Stimulated activated CD4-positive, alpha-beta T cell treated with anti-CD3 and anti-CD28 coated beads, Interleukin-1b, Interleukin-23, amount 100 ng/mL, for 4 hours (primary cell): Measurements from ENCODE around the gene ZNF618.
"Not testable (repeated sequence)": the region's sequence is repeated elsewhere in the genome, so short reads cannot be mapped to it uniquely, and the experiment has no call there.

Experiments used
- DNase-seq, 2 donors: peaks; one replicate each; pipeline ENCODE4 v3.0.0-alpha.2; 2020; ENCODE audit warnings: low read depth in 2 of 2

ZNF618 gene

DNA sequence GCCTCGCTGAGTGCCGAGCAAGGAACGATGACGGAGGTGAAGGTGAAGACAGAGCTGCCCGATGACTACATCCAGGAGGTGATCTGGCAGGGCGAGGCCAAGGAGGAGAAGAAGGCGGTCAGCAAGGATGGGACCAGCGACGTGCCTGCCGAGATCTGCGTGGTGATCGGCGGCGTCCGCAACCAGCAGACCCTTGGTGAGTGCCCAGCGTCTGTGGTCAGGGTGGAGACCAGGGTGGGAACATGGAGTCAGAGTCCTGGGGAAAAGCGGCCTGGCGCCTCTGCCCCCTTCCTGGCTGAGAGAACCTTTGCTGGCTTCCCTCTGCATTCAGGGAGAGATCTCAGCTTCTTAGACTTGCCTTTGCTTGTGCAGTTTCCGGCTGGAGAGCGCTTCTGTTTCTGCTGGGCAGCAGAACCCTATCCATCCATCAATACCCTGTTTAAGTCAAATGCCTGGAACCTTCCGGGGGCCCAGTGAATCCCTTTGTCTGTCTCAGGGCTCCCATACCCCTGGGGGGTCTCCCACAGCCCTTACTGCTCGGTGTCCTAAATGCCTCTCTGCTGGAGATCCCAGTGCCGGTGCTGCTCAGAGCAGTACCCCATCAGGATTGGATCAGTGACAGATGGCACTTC, 112.4 kb downstream of the ZNF618 start:
- DNase-seq, result no peak

DNA sequence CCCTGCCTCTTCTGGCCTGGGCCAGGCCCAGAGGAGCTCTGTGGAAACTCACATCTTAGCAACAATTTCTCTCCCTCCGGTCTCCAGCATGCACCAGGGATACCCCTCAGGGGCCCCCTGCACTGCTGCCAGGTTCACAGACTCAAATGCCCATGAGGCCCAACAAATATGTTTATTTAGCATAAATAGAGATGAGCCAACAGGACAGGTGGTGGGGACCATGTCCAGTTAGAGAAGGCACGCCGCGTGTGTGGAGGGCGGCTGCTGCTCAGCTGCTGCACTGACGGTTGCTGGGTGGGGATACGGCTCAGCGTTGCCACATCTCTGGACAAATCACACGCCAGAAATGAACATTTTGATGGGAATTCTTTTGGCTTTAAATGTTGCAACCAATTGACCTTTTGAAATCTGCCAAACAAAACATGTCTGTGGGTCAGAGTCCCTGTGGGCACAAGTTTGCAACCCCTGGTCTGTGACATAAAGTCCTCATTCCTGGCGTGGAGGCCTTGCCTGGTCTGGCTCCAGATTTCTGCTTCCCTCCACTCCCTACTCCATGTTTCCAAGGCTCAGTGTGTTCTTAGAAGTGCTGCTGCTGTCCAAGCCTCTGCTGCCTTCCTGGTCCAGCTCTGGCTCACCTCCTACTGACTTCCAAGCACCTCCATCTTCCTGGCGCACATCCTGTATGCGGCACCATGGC, 113.1 kb downstream of the ZNF618 start:
- DNase-seq, result no peak

DNA sequence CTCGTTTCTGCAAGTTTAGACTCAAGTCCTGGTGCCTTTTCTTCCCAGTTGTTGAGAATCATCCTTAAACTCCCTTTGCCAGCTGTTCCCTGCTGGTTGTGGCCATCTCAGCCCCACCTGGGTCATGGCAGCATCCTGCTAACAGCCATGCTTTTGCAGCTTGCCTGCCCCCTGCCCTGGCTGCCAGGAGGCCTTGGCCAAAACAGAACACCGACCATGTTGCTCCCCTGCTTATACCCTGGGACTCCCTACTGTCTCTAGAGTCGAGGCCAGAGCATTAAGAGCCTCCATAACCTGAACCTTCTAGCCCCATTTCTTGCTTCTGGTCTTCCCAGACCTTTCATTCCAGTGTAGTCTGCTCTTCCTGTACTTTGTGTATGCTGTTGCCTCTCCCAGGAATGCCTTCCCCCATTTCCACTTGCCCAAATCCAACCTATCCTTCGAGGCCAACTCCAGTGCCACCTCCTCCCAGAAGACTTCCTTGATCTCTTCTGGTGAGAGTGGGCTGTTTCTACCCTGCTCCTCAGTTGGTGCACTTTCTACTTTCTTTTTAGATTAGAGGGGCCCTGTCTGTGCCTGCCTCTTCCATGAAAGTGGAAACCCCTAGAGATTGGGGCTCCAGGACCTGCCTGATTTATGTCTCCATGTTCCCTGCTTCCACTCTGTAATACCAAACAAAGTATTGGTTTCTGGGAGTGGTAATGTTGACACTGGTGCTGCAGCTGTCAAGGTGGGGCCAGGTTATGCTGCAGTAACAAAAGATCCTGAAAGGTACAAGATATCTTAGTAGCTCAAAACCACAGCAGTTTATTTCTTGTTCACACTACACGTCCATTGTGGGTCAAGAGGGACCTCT, 113.8 kb downstream of the ZNF618 start:
- DNase-seq, result no peak

DNA sequence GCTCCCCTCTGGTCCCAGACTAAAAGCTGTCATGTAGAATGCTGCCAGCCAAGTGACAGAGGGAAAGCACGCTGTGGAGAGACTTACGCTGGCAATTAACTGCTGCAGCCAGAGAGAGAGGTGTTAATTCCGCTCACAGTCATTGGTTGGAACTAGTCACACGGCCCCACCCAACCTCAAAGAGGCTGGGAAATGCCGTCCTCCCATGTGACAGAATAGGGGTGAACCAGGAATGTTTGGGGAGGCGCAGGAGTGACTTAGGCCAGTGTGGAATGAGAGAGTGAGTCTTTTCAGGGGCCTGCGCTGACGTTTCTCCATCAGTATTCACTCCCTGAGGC, 114.4 kb downstream of the ZNF618 start:
- DNase-seq, result no peak

DNA sequence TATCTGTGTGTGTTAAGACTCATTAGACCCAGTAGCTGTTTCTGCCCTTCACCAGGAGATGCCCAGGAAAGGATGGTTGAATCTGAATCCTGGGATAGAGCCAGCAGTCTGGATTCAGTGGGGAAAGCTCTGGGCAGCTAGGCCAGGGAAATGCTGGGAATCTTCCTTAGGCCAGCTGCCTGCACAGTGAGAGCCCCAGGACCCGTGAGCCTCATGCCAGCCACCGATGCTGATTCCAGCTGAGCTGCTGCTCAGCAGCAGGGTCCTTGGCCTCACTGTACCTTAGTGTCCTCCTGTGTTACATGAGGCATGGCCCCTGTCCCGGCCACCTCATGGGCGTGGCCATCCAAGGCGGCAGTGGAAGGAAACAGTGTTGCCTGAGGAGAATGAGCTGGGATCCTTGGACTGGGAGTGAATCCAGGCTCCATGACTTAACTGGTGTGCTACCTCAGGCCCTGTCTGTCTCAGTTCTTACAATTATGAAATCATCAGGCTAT, 114.9 kb downstream of the ZNF618 start:
- no peak for DNase-seq

DNA sequence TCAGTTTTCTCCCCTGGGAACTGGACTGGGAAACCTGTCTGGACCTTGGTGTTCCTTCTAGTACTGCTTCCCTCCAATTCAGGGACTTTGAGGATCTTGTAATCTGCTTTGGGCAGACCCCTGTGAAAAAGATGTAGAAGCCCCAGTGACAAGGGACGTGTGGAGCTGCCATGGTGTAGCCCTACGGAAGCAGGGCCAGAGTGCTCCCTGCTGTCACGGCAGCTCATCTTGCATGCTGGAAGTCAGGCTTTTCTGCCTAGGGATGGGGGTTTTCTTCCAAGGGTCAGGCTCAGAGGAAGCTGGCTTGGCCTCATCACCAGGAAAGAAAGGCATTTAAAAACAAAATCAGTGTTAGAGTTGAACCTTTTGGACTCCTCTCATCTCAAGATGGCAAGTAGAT, 115.6 kb downstream of the ZNF618 start:
- no peak for DNase-seq

DNA sequence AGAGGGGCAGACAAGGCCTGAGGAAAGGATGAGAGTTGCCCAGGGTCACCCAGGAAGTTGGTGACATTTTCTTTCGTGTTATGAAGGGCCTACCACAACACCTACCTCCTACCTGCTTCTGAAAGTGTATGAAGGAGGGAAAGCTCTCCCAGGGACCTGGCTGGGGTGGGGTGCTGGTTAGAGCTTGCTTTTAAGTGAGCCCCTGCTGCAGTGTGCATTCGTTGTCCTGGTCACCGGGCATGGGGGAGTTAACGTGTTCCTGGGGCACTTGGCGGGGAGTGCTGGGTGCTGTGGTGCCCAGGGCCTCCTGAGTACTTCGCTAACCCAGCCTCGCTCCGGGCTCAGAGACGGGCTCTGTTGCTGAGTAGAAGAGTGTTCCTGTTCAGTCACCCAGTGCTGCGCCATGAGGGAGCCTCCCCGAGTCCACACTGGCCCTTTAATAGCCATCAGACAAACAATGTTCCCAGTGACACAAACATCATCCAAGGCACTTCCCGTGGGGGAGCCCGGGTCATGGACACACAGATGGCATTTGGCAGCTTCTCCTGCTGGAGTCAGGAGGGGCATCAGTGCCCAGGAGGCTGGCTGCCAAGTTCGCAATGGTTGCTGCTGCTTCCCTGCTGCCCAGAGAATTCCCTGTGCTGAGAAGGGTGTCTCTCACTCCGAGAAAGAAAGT, 116.3 kb downstream of the ZNF618 start:
- no peak for DNase-seq

DNA sequence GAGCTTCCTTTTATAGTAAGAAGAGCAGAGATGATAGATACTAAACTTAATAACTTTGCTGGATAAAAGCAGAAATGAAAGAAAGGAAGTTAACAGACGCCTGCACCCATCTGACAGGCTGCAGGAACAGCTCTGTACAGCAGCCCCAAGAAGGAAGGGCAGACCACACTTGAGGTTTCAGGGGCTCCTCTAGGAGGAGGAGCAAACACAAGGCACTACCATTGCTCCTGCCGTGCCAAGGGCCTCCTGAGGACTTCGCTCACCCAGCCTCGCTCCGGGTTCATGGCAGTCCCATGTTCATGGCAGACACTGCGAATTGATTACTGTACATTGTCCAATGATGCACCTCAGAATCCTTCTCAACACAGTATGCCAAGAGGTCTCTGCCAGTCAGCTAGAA, 116.9 kb downstream of the ZNF618 start:
- DNase-seq, result no peak

DNA sequence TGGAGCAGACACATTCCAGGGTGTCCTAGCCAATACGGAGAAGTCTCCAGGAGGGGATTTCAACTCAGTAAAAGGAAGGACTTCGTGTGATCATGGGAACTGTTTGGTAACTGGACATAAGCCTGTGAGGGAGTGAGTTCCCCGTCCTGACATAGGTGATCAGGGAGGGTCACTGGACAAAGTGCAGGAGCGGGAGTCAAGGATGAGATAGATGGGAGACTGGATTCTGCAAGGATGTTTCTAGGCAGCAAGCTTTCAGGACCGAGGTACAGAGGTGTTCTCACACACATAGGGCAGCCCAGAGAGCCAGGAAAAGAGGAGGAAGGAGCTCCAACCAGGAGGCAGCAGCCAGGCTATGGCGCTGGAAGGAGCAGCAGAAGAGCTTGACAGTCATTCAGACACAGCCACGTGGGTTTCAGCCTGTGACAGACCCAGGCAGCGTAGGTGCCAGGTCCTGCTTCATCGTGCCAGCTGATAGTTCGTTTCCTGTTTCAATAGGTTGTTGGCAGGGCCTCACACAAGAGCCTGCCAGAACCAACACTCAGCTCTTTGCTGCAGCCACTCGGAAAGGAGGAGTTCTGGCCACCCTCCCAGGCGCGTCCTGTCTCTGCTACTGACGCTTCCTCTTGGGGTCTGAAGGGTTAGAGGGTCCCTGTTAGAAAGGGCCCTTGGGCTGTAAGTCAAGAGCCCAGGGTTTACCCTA, 117.9 kb downstream of the ZNF618 start:
- no peak for DNase-seq

DNA sequence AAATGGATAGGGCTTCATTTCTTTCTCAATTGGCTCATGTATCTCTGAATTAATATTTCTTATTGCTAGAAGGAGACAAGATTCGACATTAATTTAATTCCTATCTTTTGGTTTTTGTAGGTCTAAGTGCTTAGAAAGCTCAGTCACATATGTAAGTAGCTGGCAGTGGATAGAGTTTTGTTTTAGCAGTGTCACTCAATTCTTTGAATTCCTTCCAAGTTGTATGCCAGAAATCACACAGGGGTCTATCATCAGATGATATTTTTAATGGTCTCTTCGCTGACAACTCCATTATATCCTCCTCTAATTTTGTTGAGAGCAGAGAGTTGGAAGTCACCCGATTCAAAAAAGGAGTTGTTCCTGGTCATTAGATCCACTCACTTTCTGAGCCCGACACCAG, 119.3 kb downstream of the ZNF618 start:
- DNase-seq, result no peak

DNA sequence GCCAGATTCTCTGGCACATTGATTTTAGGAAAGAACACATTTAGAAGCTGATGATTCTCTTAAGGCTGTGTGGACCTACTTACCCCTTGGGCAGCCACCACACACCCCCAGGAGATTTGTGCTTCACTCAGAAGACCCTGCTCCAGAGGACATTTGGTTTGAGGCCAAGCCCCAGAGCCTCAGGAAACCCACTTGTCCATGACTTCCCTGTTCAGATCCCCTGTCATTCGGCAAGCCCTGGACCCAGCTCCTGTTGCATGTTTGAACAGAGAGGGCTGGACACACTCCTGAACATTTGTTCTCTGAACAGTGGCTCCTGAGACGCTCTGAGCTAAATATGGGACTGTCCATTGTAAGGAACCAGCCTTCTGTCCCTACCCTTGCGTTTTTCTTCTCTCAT, 119.9 kb downstream of the ZNF618 start:
- no peak for DNase-seq

DNA sequence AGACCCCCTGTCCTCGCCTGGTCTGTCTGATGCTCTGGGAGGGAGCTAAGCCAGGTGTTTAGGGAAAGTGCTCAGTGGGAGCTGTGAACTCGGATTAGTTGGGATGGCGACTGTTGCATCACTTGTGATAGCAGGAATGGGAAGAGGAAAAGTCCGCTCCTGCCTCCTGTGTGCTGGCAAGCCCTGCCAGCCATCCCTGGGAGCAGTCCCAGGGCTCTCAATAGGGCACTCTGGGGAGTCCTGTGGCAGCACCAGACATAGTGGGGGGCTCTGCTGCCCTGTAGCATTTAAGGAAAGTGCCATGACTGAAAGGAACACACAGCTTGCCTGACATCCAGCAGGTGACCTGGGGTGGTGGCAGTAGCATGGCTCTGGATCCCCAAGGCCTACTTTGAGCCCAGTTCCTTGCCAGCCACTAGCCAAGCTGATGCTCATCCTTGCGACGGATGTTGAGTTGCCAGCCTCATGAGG, 120.5 kb downstream of the ZNF618 start:
- DNase-seq, result no peak

DNA sequence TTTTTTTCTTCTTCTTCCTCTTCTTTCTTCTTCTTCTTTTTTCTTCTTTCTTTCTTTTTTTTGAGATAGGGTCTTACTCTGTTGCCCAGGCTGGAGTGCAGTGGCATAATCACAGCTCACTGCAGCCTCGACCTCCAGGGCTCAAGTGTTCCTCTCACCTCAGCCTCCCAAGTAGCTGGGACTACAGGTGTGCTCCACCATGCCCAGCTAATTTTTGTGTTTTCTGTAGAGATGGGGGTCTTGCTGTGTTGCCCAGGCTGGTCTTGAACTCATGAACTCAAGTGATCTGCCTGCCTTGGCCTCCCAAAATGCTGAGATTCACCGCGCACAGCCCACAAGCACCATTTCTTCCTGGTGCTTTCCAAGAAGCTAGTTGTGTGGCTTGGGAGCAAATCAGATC, 121.0 kb downstream of the ZNF618 start:
- not testable (repeated sequence) for DNase-seq

DNA sequence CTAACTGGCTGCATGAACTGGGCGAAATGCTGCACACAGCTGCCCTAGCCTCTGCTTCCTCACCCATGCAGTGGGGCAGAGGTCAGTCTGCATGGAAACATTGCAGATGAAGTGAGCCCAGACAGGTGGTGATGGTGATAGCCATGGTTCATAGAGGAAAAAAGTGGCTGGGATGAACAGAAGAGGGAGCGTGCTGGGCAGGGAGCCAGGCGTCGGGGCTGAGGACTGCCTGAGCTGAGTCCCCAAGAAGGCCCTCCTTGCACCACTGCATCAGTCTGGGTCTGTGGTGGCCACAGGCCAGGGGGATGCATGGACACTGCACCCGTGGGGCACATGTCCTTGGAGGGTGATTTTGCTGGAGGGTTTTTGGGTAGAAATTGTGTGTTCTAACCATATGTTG, 121.5 kb downstream of the ZNF618 start:
- DNase-seq, result no peak

DNA sequence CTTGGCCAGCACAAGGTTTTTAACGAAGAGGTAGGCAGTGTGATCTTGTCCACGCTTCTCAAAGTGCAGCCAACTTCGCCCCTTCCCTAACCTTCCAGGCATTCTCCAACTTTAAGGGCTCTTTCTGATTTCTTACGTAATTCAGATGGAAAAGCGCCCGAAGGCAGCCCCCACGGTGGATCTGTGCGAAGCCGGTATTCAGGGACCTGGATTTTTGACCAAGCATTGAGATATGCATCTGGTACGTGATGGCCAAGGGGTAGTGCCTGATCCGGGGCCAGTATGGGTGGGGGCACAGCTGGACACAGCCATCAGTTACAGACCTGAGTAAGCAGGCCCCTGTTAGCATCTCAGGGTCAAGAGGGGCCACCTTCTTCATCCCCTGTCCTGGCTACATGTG, 122.0 kb downstream of the ZNF618 start:
- DNase-seq, result no peak

DNA sequence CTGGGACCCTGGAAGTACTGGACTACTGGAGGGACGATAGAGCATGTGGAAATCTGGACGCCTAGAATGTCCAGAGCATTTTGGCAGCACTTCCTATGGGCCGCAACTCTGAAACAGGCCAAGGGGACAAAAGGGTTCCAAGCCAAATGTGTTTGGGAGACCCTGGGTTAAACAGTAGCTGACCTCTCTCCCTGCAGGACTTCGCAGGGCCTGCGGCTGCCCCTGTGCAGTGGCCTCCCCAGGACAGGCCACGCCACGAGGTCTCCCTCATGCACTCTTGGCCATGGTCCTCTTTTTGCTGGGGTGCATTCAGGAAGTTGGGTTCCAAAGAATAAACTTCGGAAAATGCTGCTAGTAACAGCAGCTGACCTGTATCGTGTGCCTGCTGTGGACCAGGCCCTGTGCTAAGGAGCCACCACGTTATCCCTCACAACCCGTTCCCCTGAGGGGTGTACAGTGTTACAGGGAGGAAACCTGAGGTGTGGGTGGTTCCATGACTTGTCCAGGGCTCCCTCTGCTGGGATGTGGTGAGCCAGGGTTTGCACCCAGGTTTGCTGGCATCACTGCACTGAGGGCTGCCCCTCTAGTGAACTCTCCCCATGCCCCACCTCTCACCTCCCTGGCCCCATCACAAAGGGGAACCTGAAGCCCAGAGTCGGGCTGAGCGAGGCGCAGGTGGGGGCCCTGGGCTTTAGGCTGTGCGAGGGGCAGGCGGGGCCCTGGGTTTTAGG, 122.6 kb downstream of the ZNF618 start:
- DNase-seq, result no peak

DNA sequence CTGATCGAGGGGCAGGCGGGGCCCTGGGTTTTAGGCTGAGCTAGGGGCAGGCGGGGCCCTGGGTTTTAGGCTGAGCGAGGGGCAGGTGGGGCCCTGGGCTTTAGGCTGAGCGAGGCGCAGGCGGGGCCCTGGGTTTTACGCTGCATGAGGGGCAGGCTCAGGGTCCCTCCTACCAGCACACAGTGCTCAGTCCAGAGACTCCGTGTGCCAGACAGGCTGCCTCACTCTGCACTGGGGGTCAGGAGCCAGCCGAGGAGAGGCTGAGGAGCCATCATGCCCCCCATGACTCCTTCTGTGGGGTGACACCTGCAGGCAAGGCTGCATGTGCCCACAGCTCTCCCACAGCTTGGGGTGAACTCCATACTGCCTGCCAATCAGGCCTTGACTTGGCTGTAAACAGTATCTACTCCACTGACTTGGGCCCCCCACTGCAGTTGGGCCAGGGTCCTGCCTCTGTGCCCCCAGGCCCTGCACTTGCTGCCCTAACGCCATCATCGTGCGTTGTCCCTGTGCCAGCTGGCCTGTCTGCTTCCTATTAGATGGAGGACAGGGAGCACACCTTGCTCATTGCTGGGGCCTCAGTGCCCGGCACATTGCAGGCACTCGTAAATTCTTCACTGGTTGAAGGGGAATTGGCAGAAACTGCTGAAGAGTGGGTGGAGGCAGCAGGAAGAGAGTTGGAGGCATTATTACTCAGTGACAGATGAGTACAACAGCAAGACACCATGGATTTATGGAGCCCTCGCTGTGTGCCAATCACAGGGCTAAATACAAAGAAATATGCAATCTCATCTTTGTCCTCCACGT, 123.3 kb downstream of the ZNF618 start:
- no peak for DNase-seq

DNA sequence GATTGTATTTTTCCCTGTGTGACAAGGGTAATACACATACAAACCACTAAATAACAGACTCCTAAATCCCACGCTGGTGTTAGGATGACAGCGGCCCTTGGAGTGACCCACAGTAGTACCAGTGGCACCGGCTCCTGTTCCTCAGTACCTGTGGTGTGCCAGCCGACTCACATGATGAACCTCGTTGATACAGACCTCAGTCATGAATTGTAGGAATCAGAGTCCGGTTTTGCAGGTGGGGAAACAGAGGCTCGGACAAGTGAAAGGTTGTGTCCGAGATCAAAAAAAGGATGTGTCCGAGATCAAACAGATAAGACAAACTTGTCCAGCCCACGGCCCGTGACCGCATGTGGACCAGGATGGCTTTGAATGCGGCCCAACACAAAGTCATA, 124.0 kb downstream of the ZNF618 start:
- no peak for DNase-seq

DNA sequence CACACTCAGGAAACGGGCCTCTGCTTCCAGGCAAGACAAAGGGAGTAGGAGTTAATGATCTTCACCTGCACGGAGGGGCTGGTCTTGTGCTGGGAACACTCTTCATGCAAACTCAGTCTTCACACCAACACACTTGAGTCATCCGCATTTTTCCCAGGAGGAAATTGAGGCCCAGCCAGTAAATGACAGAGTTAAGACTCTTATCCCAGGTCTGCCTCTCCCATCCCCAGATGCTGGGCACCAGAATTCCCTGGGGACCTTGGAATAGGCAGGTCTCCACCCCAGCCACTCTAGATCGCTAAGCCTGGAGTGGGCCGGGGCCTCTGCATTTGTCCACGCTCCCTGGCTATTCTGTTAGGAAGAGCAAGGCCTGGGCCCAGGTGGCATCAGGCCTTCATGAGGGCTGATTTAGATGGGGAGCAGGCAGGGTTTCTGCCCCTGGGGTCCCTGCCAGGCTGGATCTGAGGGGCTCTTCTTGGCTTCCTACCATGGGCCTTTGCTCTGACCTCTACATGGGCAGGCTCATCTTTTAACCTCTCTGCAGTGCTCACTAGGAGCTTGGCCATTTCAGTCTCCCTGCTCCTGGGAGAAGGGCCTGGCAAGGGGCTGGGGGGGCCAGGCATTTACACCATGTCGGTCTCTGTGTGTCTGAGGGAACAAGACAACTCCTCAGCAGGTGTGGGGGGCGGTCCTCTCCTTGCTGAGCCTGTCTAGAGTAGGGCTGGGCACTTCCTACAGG, 124.7 kb downstream of the ZNF618 start:
- DNase-seq, result no peak

DNA sequence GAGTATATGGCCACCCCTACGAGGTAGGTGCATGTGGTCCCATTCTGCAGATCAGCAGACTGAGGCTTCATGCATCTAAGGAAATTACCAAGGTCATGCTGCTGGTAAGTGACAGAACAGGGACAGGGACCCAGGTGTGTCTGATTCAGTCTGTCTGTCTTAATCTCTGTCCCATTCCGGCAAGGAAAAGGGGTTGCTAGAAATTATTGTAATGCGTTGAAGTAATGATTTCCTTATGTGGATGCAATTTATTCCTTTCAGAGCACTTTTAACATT, 125.2 kb downstream of the ZNF618 start:
- DNase-seq, result no peak
